GM19035 (cell line): ENCODE measurements around the gene LSM14B.
A peak's percentile ranks its signal among the peaks of the same experiment; 100 is the strongest.
"Not testable (repeated sequence)": the region's sequence is repeated elsewhere in the genome, so short reads cannot be mapped to it uniquely, and the experiment has no call there.

Experiments used
- ATAC-seq: cut with Tn5 transposase; IDR thresholded peaks from one replicate; pipeline ENCODE4 v1.9.1; 2021; ENCODE audit not compliant: unreplicated experiment

Gene LSM14B

GRCh38 chr20:62121776-62122653 is at the start of gene LSM14B:
Gene LSM14B, plus strand, starts transcription at chr20:62122475. Its CDS starts 192 bp downstream, at chr20:62122667.
- peak; percentile 76 for ATAC-seq

GRCh38 chr20:62073323-62073722 is 49.0 kb upstream of the LSM14B start:
- ATAC-seq = no peak

GRCh38 chr20:62079166-62079565 is 43.1 kb upstream of the LSM14B start:
- no peak for ATAC-seq

- no peak for ATAC-seq
Measured at GRCh38 chr20:62080249-62080990, 41.9 kb upstream of the LSM14B start.

GRCh38 chr20:62083312-62083711 is 39.0 kb upstream of the LSM14B start:
- no peak for ATAC-seq

- not testable (repeated sequence) for ATAC-seq
Measured at GRCh38 chr20:62084224-62084623, 38.1 kb upstream of the LSM14B start.

- no peak for ATAC-seq
Measured at GRCh38 chr20:62085206-62085605, 37.1 kb upstream of the LSM14B start.

GRCh38 chr20:62087227-62087626 is 35.0 kb upstream of the LSM14B start:
- ATAC-seq = no peak

GRCh38 chr20:62087632-62088031 is 34.6 kb upstream of the LSM14B start:
- ATAC-seq = no peak

GRCh38 chr20:62088258-62089127 is 33.8 kb upstream of the LSM14B start:
- ATAC-seq = no peak

GRCh38 chr20:62089393-62089792 is 32.9 kb upstream of the LSM14B start:
- no peak for ATAC-seq

GRCh38 chr20:62096421-62097380 is 25.6 kb upstream of the LSM14B start:
- ATAC-seq = no peak

- ATAC-seq = no peak
Measured at GRCh38 chr20:62097881-62098407, 24.3 kb upstream of the LSM14B start.

- ATAC-seq = no peak
Measured at GRCh38 chr20:62101078-62101477, 21.2 kb upstream of the LSM14B start.

- no peak for ATAC-seq
Measured at GRCh38 chr20:62103508-62104233, 18.6 kb upstream of the LSM14B start.

- no peak for ATAC-seq
Measured at GRCh38 chr20:62104234-62104789, 18.0 kb upstream of the LSM14B start.

GRCh38 chr20:62104791-62105345 is 17.4 kb upstream of the LSM14B start:
- no peak for ATAC-seq

GRCh38 chr20:62105592-62105991 is 16.7 kb upstream of the LSM14B start:
- ATAC-seq = no peak
